Measurements from ENCODE around the gene TNC. TPM values are rescaled to one million over a fixed set of nuclear protein-coding genes. Genes with fewer than 3 reads are reported as not detected.

Gene TNC
- total RNA-seq, 2 experiments from 2014 or later: 0.05 to 0.22 TPM

- Mint-ChIP-seq H3K9me3 (no peaks in the 10 kb centered on the region), H3K27ac (no peak overlapping the region), H3K27me3 (no peaks in the 10 kb centered on the region), H3K4me1 (ENCODE audit: low read depth) (peaks cover 61% of the 10 kb centered on the region), H3K4me3 (no peak overlapping the region), H3K36me3 (ENCODE audit: low read depth) (no peaks in the 10 kb centered on the region)
- CTCF ChIA-PET: interaction anchor here (0.8 to 2.0 kb wide), 3 partner anchors 11 to 302 kb away, joined by 3 to 6 read pairs (median 6); no protein-coding TSS in a partner anchor
- POLR2A ChIA-PET: interaction anchor here (1.1 kb wide), 1 partner anchor 265 kb away, joined by 3 read pairs; no protein-coding TSS in a partner anchor
- ATAC-seq: no peak
- TF ChIP-seq CTCF (IDR thresholded peaks at IDR 0.05): no peak
- intact Hi-C loops (cut with micrococcal nuclease): loop anchor here (5.0 kb wide), 1 partner anchor 34 kb away; no protein-coding TSS in a partner anchor
- no peak for DNase-seq
These were observed 127.1 kb downstream of the TNC start for GRCh38 chr9:114990901-114991300.

- DNase-seq (peak; percentile 79), ATAC-seq (peak; percentile 78)
- intact Hi-C loops (cut with micrococcal nuclease): loop anchor here (2.0 to 5.0 kb wide), 2 partner anchors 21 to 33 kb away; no protein-coding TSS in a partner anchor
- H3K4me1 Mint-ChIP-seq (ENCODE audit: low read depth): peaks cover 57% of the 10 kb centered on the region
- ChIA-PET CTCF (interaction anchor here (0.7 to 2.3 kb wide), 16 partner anchors 12 to 327 kb away, joined by 3 to 11 read pairs (median 5); partner anchors contain the start of genes TEX48 and TNFSF8), POLR2A (interaction anchor here (0.9 to 3.0 kb wide), 18 partner anchors 10 to 300 kb away, joined by 3 to 16 read pairs (median 4); no protein-coding TSS in a partner anchor)
- H3K27me3 Mint-ChIP-seq: no peaks in the 10 kb centered on the region
- H3K27ac Mint-ChIP-seq: peak overlapping the region; percentile 93
- H3K9me3 Mint-ChIP-seq: no peaks in the 10 kb centered on the region
- peak overlapping the region; percentile 8 for H3K4me3 Mint-ChIP-seq
- H3K36me3 Mint-ChIP-seq (ENCODE audit: low read depth): no peaks in the 10 kb centered on the region
- no peak for TF ChIP-seq CTCF (IDR thresholded peaks at IDR 0.05)
These were observed 128.2 kb downstream of the TNC start for GRCh38 chr9:114989600-114990410.

GRCh38 chr9:114988962-114989599 lies 128.9 kb downstream of the TNC start:
- intact Hi-C loops (cut with micrococcal nuclease): loop anchor here (2.0 kb wide), 1 partner anchor 20 kb away; no protein-coding TSS in a partner anchor
- CTCF ChIA-PET: interaction anchor here (0.7 to 2.3 kb wide), 16 partner anchors 11 to 326 kb away, joined by 3 to 11 read pairs (median 5); partner anchors contain the start of genes TEX48 and TNFSF8
- Mint-ChIP-seq H3K27me3 (no peaks in the 10 kb centered on the region), H3K4me1 (ENCODE audit: low read depth) (peaks cover 51% of the 10 kb centered on the region), H3K4me3 (peak overlapping the region; percentile 8), H3K9me3 (no peaks in the 10 kb centered on the region), H3K36me3 (ENCODE audit: low read depth) (no peaks in the 10 kb centered on the region), H3K27ac (peak overlapping the region; percentile 93)
- POLR2A ChIA-PET: interaction anchor here (0.9 to 3.0 kb wide), 19 partner anchors 10 to 299 kb away, joined by 3 to 16 read pairs (median 3); no protein-coding TSS in a partner anchor
- TF ChIP-seq CTCF (IDR thresholded peaks at IDR 0.05): no peak
- DNase-seq: peak; percentile 68
- peak; percentile 67 for ATAC-seq

GRCh38 chr9:114987116-114987515 lies 130.8 kb downstream of the TNC start:
- no peaks in the 10 kb centered on the region for H3K27me3 Mint-ChIP-seq
- DNase-seq (no peak), ATAC-seq (no peak)
- ChIA-PET POLR2A (no interaction called here), CTCF (no interaction called here)
- peaks cover 41% of the 10 kb centered on the region for H3K4me1 Mint-ChIP-seq (ENCODE audit: low read depth)
- H3K36me3 Mint-ChIP-seq (ENCODE audit: low read depth): no peaks in the 10 kb centered on the region
- intact Hi-C loops (cut with micrococcal nuclease): no loop called here
- TF ChIP-seq CTCF (IDR thresholded peaks at IDR 0.05): no peak
- H3K4me3 Mint-ChIP-seq: no peak overlapping the region
- H3K9me3 Mint-ChIP-seq: no peaks in the 10 kb centered on the region
- H3K27ac Mint-ChIP-seq: no peak overlapping the region

Data from activated CD8-positive, alpha-beta T cell treated with anti-CD3 and anti-CD28 coated beads for 36 hours (primary cell).